HPDE6-E6E7 (cell line): ENCODE data around the gene FOXL3.
"Not testable (repeated sequence)": the region's sequence is repeated elsewhere in the genome, so short reads cannot be mapped to it uniquely, and the experiment has no call there.

Source experiments
- DNase-seq: peaks from one replicate; pipeline ENCODE4 v3.0.0; 2011; ENCODE audit warnings: missing footprints; ENCODE audit errors: extremely low spot score

Gene FOXL3

DNA sequence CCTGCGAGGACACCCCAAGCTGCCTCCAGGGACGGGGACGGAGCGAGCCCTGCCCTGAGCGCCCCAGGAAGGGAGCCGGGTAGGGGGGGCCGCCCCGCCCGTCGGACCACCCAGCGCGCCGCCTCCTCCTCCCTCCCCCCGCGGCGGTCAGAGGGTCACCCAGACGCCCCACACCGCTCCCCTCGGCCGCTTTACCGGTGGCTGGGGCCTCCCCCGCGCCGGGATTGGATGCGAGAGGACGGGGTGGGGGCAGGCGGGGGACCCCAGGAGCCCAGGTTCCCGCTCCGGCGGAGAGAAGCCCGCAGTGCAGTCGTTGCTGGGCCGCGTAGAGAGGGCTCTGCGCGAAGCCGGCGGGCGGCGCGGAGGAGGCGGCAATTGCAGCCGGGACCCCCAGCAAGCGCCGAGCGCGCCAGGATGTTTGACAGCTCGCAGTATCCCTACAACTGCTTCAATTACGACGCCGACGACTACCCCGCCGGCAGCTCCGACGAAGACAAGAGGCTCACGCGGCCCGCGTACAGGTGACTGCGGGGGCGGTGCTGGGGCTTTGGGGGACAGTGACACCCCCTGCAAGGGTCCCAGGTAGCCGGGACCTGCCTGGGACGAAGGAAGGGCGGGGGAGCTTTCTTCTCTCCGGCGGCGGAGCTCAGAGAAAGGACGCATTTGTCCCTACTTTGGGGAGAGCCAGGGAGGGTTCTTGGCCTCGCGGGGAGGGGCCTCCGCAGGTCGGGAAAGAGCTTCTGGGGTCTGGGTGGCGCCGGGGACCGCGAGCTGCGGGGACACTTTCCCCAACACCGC, at the start of gene FOXL3:
Gene FOXL3 (plus strand): TSS at position 415 of the 798 bp plus-strand sequence. CDS start 0 bp downstream, at position 415.
- DNase-seq: no peak

DNA sequence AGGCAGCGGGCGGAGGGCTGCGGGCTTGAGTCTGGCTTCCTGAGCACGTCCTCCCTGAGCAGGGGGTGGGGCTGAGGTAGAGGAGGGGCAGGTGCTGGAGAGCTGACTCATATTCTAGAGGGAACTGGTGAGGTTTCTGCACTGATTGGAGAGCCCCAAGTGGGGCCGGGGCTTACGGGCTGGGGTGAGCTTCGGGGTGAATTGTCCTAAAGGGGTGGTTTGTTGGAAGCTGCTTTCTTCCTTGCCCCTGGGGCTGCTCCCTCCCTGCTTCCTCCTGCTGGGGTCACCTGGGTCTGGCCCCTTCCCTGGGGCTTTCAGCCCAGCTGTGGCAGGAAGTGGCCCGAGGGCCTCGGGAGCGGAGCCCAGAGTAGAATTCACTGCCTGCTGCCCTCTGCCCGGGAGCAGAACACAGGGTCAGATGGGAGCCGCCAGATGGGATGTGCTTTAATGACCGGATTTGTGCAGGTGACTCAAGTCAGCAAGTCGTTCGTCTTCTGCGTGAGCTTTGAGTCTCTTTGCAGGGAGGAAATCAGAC, 49.0 kb upstream of the FOXL3 start:
- DNase-seq: no peak

DNA sequence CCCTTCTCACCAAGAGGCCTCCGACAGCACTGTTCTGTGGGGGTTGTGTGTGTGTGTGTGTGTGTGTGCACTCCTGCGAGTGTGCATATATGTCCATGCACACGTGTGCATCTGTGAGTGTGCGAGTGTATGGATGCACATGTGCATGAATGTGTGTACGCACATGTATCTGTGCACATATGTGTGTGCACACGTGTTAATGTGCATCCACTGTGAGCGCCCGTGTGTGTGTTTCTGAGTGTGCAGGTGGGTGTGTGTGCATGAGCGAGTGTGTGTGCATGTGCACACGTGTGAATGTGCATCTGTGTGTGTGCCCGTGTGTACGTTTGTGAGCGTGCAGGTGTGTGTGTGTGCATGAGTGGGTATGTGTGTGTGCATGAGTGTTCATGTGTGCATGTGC, 48.5 kb upstream of the FOXL3 start:
- DNase-seq: no peak

DNA sequence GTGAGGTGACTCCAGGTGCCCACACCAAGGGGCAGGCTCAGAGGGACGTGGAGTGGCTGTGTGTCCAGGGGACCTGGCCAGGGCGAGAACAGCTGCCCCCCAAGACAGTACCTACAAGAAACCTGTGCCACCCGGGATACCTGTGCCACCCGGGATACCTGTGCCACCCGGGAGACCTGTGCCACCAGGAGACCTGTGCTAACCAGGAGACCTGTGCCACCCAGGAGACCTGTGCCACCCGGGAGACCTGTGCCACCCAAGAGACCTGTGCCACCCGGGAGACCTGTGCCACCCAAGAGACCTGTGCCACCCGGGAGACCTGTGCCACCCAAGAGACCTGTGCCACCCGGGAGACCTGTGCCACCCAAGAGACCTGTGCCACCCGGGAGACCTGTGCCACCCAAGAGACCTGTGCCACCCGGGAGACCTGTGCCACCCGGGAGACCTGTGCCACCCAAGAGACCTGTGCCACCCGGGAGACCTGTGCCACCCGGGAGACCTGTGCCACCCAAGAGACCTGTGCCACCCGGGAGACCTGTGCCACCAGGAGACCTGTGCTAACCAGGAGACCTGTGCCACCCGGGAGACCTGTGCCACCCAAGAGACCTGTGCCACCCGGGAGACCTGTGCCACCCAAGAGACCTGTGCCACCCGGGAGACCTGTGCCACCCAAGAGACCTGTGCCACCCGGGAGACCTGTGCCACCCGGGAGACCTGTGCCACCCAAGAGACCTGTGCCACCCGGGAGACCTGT, 47.0 kb upstream of the FOXL3 start:
- DNase-seq: not testable (repeated sequence)

DNA sequence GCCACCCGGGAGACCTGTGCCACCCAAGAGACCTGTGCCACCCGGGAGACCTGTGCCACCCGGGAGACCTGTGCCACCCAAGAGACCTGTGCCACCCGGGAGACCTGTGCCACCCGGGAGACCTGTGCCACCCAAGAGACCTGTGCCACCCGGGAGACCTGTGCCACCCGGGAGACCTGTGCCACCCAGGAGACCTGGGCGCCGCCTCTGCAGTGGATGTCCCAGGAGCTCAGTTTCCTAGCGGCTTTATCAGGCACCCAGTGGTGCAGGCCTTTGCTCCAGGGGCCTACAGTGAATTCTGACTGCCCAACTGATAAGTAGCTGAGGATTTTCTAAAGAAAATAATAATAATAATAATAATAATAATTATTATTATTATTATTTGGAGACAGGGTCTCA, 46.4 kb upstream of the FOXL3 start:
- DNase-seq: not testable (repeated sequence)

DNA sequence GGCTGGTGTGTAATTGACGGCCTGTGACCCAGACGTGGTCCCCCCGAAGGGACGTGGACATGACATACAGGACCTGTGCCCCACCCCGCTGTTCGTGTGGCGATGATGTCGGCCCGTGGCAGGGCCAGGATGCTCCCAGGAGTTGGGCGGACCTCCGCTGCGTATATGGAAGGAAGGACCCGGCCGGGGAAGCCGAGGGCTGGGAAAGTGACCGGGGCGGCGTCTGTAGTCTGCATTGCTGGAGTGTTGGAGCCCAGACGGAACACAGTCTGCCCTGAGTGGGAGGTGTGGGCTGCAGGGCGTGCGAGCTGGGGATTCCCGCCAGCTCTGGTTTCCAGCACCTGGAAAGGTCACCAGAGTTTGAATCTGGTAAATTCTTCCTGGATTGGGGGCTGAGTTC, 45.0 kb upstream of the FOXL3 start:
- no peak for DNase-seq

DNA sequence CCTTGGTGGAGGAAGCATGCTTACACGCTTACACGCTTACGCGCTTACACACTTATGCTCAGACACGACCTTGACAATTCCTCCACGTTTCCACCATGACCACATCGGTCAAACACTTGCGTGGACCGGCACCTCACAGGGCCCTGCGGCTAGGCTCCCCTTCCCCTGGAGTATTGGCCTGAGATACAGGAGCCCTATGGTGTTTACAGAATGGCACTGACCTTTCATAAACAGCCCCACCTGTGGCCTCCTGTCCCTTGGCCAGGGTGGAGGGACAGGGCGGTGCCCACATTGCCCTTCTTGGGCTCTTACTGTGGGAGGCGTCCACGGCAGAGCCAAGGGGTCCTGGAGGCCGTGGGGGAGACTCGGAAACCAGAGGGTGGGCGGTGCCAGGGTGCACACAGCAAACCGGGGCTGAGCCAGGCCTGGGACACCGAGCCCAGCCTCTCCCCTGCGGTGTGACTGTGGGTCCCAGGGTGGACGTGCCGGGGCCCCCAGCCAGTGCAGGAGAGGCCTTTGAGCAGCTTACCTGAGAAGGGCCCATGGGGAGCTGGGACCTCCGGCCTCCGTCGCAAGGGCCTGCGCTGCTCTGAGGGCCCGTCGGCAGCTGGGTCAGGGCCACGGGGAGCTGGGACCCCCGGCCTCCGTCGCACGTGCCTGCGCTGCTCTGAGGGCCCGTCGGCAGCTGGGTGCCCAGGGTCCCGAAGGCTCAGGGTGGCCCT, 44.2 kb upstream of the FOXL3 start:
- no peak for DNase-seq

DNA sequence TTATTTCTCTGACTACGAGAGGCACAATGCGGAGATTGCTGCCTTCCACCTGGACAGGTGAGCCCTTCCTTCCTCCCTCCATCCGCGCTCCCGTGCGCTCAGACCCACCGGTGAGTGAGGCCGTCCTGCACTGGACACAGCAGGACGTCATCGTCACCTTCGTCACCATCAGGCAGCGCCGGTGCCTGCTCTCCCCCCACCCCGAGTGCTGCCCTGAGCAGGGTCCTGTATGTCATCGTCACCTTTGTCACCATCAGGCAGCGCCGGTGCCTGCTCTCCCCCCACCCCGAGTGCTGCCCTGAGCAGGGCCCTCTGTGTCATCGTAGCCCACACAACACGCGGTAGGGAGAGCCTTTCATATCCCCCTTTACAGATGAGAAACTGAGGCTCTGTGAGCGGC, 43.5 kb upstream of the FOXL3 start:
- no peak for DNase-seq

DNA sequence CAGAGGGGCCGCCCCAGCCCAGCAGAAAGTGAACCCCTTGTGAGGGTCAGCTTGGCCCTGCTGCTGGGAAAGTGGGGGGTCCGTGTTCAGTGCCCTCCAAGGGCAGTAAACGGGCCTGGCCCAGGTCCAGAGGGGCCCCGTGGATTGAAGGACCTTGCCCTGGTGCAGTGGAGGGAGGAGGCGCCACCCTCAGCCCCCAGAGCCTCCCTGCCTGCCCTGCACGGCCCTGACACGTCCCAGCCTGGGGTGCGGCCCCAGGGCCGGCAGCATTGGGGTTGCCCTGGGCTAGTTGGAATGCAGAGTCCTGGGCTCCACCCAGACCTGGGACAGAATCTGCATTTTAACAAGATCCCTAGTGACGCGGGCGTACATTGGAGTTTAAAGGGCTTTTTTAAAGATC, 42.8 kb upstream of the FOXL3 start:
- DNase-seq: no peak

DNA sequence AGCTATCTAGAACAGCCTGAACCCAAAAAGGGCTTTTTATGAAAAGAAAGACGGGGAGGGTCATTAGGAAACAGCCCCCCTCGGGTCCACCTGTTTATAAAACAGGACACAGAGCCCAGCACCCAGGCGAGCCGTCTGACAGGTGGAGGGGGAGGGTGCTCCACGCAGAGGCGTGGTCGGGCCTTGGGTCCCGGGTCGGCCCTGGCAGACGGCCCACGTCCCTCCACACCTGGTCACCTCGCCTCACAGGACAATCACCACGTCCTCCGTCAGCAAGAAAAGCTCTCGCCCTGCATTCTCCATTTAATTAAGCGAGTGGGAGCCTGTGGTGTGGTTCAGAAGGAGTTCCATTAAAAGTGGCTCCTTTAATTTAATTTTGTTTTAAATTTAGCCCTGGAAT, 42.3 kb upstream of the FOXL3 start:
- no peak for DNase-seq

DNA sequence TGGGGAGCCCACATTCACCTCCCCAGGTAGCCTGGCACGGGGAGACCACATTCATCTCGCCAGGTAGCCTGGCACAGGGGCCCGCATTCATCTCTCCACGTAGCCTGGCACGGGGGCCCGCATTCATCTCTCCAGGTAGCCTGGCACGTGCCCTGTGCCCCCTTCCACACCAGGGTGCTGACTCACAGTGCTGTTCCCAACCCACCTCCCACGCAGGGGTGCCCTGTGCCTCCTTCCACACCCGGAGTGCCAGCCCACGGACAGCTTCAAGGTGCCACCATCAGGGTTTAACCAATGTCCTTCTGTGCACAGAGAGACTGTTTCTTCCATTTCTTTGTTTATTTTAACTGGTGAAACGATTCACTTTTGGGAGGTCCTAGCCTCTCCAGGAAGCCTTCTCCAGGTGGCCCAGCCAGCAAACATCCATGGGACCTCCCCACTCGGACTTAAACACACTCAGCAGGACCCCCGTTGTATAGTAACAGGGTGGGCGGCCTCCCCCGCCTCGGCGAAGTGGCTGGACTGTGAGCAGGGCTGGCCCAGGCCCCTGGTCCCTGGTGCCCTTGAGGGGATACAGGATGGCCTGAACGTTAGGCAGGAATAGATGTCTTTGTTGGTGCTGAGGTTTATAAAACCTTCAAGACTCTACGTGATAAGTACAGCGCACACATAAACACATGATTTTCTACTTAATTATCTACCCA, 41.1 kb upstream of the FOXL3 start:
- no peak for DNase-seq

DNA sequence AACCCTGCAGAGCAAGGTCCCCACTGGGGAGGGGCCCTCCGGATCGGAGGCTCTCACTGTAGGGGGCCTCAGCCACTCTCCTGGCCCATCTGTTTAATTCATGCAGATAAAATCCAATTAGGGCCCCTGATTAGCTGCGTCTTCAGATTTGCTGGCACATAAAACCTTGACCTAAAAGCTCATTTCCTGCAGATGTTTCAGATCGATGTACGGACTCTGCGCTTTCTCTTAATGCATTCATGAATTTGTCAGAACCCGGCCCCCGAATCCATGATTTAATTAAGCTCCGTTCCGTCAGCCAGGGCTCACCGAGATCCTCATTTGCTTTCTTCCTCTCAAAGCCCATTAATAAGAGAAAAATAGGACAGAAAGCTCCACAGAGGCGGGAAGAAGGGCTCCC, 40.0 kb upstream of the FOXL3 start:
- DNase-seq: no peak

DNA sequence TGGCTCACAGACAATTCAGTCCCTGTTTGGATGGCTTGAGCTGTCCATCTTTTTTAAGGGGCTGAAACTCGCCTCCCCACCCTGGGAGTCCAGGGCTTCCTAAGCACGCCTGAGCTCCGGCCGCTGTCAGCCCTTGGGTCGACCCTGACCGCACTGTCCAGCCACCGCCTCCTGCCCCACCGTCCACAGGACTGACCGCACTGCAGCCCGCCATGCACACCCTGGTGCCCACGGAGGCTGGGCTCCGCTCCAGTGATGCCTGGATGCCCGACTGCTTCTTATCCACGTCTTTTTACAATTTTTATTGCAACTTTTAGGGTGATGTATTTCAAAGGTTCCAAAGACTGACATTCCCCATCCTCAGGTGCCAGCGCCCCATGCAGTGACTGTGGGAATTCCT, 39.4 kb upstream of the FOXL3 start:
- DNase-seq: no peak

DNA sequence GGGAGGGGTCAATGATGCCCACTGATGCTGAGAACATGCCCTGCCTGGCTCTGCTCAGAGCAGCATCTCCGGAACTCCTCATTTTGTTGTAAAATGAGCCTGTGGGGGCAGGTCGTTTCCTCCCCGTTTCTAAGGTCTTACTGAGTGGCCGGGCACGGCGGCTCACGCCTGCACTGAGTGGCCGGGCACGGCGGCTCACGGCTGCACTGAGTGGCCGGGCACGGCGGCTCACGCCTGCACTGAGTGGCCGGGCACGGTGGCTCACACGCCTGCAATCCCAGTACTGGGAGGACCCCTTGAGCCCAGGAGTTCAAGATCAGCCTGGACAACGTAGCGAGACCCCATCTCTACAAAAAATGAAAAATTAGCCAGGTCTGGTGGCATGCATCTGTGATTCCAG, 39.0 kb upstream of the FOXL3 start:
- no peak for DNase-seq

DNA sequence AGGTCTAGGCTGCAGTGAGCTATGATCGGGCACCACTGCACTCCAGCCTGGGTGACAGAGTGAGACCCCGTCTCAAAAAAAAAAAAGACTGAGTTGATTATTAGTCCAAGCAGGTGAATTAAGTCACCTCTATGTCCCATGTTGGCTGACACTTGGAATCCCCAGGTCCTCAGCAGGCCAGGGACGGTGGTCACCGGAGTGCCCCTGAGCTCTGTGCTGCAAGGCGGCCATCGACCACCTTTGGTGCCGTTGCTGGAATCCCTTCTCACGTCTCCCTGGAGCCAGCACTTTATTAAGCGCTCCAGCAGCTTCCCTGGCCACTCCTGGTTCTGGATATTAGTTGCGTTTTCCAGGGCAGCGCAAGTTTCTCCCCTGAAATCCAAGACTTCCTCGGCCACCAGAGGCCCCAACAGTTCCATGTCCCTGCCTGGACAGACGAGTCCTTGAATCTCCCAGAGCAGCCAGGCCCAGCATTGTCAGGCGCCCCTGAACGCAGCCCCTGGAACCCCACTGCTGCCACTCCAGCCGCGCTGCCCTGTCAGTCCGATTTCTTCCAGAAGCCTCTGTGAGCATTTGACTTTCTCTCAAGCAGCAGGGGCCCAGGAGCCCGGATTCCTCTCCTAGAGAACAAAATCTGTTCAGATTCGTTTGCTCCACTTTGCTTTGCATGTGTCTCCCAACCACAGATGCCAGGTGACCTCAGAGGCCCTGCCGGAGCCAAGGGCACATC, 38.4 kb upstream of the FOXL3 start:
- no peak for DNase-seq

DNA sequence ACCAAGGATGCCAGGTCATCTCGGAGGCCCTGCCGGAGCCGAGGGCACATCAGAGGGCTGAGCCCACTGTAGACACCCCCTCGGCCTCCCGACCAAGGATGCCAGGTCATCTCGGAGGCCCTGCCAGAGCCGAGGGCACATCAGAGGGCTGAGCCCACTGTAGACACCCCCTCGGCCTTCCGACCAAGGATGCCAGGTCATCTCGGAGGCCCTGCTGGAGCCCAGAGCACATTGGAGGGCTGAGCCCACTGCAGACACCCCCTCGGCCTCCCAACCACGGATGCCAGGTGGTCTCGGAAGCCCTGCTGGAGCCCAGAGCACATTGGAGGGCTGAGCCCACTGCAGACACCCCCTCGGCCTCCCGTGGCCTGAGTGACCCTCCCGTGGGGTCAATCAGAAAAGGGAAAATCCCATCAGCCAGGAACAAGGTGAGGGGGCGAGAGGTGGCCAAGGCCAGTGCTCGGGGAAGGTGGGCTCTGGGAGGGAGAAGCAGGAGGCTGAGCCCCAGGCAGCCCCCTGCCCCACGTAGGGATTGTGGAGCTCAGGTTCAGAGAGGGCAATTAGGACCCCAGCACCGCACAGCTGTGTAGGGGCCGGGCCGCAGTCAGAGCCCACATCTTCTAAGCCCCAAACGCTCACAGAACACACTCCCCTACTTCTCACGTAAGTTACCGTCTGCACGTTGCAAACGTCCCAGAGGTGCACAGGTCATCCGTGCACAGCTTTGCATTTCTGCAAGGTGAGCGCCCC, 37.6 kb upstream of the FOXL3 start:
- no peak for DNase-seq

DNA sequence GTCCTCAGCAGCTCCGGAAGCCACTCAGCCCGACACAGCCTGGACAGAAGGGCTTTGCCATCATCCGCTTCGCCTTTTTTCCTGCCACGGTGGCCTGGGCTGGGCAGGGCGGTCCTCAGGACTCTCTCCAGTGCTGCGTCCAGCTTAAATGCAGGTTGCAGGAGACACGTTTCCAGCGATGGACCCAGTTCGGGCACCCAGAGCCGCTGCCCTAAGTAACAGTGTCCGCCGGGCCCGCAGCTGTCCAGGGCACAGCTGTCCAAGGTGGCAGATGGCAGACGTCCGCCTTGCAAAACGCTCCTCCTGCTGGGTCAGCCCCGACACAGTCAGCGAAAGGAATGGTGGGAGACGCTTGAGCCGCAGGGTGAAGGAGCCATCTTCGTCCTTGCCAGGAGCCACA, 37.0 kb upstream of the FOXL3 start:
- DNase-seq: no peak

DNA sequence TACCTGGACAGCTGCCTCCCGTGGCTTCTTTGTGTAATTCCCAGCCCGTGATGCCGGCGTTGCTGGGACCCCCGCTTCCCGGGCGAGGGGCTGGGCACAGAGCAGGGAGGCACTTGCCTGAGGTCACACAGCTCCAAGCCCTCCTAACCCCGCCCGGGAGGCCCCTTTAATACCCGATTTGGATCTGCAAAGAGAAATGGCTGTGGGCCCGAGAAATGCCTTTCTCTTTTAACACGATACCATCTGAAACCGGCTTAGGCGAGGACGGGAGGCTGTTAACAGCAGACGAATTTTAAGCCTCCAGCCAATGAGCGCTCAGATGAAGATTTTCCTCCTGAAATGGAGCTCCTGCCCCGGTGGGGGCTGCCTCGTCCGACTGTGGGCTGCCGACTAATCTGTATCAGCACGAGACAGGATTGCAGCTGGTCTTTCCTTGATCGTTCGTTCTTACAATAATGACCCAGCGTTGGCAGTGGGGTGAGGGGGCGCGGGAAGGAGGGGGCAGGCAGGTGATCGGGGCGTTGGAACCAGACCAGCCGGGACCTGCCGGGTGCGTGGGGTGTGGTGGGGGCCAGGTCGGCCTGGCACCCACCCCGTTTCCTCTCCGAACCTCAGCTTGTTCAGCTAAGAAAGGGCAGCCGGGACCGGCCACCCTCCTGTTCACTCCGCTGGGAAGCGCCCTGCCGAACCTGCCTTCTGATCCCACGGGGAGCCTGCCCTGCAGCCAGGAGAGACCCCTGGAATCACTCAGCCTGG, 36.2 kb upstream of the FOXL3 start:
- DNase-seq: no peak

DNA sequence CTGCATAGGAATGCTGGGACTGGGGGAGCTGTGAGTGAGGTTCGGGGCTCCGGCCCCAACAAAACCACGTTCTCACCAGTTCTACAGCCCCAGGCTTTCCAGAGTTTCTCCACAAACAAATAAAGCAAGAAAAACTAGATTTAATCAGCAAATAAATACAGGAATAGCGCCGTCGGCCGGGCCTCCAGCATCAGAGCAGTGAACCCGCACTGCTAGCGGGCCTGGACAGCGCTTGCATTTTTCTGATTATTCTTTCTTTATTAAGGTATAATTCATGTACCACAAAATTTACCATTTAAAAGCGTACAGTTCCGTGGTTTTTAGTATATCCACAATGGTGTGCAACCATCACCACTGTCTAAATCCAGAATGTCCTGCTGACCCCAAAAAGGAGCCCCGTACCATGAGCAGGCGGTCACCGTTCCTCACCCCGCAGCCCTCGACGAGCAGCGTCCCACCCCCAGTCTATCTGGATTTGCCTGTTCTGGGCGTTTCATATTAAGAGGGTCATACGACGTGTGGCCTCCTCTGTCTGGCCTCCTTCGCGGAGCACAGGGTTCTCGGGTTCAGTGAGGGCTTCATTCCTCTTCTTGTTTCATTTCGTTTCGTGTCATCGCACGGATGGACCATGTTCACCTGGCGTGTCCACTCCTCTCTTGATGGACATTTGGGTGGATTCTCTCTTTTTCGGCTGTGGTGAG, 35.5 kb upstream of the FOXL3 start:
- no peak for DNase-seq
